ENCODE measurements around the gene ASGR1. TPM values are rescaled to one million over a fixed set of nuclear protein-coding genes. Genes with fewer than 3 reads are reported as not detected.

Gene ASGR1
- total RNA-seq, 1 experiment from 2014 or later, result 6.1 TPM

DNA sequence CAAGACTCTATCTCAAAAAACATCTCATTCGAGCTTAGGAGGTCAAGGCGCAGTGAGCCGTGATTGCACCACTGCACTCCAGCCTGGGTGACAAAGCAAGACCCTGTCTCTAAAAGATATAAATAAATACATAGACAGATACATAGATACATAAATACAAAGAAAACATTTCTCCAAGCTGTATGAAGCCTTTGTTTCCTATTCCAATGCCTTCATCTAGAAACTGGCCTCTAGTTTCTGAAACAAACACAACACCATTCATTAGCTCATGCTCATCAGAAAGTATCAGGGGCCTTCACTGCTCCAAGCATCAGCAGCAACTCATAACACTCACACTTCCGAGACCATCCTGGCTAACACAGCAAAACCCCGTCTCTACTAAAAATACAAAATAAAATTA lies 54.2 kb downstream of the ASGR1 start:
- no peak overlapping the region for H3K4me3 ChIP-seq (ENCODE audit: low read depth, low read length, poor library complexity, severe bottlenecking)
- no peaks in the 10 kb centered on the region for H3K9me3 ChIP-seq (ENCODE audit: low read depth, low read length, poor library complexity, severe bottlenecking)
- CTCF ChIA-PET, result interaction anchor here (0.6 to 1.9 kb wide), 2 partner anchors 9 to 322 kb away, joined by 8 to 11 read pairs; no protein-coding TSS in a partner anchor
- H3K27me3 ChIP-seq (replicated peaks; ENCODE audit: insufficient read depth, low read depth, low read length, poor library complexity), result no peaks in the 10 kb centered on the region
- no peaks in the 10 kb centered on the region for H3K4me1 ChIP-seq (ENCODE audit: insufficient read depth, low read length, poor library complexity, severe bottlenecking)
- POLR2A ChIA-PET (ENCODE audit: low non-redundant PET), result no interaction called here
- no peak for DNase-seq (ENCODE audit: low spot score)
- TF ChIP-seq, protein P1, sequence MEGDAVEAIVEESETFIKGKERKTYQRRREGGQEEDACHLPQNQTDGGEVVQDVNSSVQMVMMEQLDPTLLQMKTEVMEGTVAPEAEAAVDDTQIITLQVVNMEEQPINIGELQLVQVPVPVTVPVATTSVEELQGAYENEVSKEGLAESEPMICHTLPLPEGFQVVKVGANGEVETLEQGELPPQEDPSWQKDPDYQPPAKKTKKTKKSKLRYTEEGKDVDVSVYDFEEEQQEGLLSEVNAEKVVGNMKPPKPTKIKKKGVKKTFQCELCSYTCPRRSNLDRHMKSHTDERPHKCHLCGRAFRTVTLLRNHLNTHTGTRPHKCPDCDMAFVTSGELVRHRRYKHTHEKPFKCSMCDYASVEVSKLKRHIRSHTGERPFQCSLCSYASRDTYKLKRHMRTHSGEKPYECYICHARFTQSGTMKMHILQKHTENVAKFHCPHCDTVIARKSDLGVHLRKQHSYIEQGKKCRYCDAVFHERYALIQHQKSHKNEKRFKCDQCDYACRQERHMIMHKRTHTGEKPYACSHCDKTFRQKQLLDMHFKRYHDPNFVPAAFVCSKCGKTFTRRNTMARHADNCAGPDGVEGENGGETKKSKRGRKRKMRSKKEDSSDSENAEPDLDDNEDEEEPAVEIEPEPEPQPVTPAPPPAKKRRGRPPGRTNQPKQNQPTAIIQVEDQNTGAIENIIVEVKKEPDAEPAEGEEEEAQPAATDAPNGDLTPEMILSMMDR (conservative IDR thresholded peaks at IDR 0.05; ENCODE audit: low read depth, low read length), result no peak
- no peak for TF ChIP-seq EZH2 (IDR thresholded peaks at IDR 0.05; ENCODE audit: borderline replicate concordance, low read depth, low read length, poor library complexity, severe bottlenecking)
- no peaks in the 10 kb centered on the region for H3K36me3 ChIP-seq (ENCODE audit: insufficient read depth, low read length, poor library complexity, severe bottlenecking)
- intact Hi-C loops (cut with micrococcal nuclease; ENCODE audit: unreplicated experiment), result no loop called here
- no TSS peak for BruUV-seq (replicated peaks)
- H3K27ac ChIP-seq (ENCODE audit: low read depth, low read length, poor library complexity, severe bottlenecking), result no peak overlapping the region

DNA sequence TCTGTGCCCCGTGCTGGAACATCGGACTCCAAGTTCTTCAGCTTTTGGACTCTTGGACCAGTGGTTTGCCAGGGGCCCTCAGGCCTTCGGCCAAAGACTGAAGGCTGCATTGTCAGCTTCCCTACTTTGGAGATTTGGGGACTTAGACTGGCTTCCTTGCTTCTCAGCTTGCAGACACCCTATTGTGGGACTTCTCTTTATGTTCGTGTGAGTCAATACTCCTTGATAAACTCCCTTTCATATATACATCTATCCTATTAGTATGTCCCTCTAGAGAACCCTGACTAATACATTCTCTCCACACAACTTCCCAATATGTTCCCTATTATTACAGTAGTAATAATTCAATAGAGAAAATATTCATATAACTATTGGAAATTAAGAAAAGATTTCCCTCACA lies 55.3 kb downstream of the ASGR1 start:
- Histone ChIP-seq H3K27ac (ENCODE audit: low read depth, low read length, poor library complexity, severe bottlenecking) (no peak overlapping the region), H3K9me3 (ENCODE audit: low read depth, low read length, poor library complexity, severe bottlenecking) (no peaks in the 10 kb centered on the region), H3K4me3 (ENCODE audit: low read depth, low read length, poor library complexity, severe bottlenecking) (no peak overlapping the region), H3K36me3 (ENCODE audit: insufficient read depth, low read length, poor library complexity, severe bottlenecking) (no peaks in the 10 kb centered on the region), H3K27me3 (replicated peaks; ENCODE audit: insufficient read depth, low read depth, low read length, poor library complexity) (no peaks in the 10 kb centered on the region), H3K4me1 (ENCODE audit: insufficient read depth, low read length, poor library complexity, severe bottlenecking) (no peaks in the 10 kb centered on the region)
- DNase-seq (ENCODE audit: low spot score), result no peak
- BruUV-seq (replicated peaks), result no TSS peak
- ChIA-PET CTCF (interaction anchor here (1.9 kb wide), 1 partner anchor 10 kb away, joined by 8 read pairs; no protein-coding TSS in a partner anchor), POLR2A (ENCODE audit: low non-redundant PET) (no interaction called here)
- no peak for TF ChIP-seq EZH2 (IDR thresholded peaks at IDR 0.05; ENCODE audit: borderline replicate concordance, low read depth, low read length, poor library complexity, severe bottlenecking)
- TF ChIP-seq, protein P1 (conservative IDR thresholded peaks at IDR 0.05; ENCODE audit: low read depth, low read length), result no peak
- intact Hi-C loops (cut with micrococcal nuclease; ENCODE audit: unreplicated experiment), result no loop called here

Small RNA genes lying within 50 kb of the gene (microRNA-seq; reads per million reads assigned to microRNA genes)
- gene MIR324, result 11,566 reads per million, percentile 96 among the genes with 10 or more reads in this experiment

Other genes with a start within 250 kb of the ASGR1 start
- gene ALOX12, start 183.3 kb downstream of the ASGR1 start, total RNA-seq (2021), result not detected in 2 replicates
- gene RNASEK, start 166.7 kb downstream of the ASGR1 start, total RNA-seq (2021), result 246 and 258 TPM in 2 replicates
- gene BCL6B, start 156.3 kb downstream of the ASGR1 start, total RNA-seq (2021), result 0.44 and 0.58 TPM in 2 replicates
- 11.7 and 15.5 TPM in 2 replicates for gene SLC16A13, start 143.4 kb downstream of the ASGR1 start, total RNA-seq (2021)
- 0.47 and 1.3 TPM in 2 replicates for gene SLC16A11, start 135.3 kb downstream of the ASGR1 start, total RNA-seq (2021)
- not detected in 2 replicates for gene CLEC10A, start 99.1 kb downstream of the ASGR1 start, total RNA-seq (2021)
- not detected in 2 replicates for gene ASGR2, start 64.5 kb downstream of the ASGR1 start, total RNA-seq (2021)
- 74.7 and 86.6 TPM in 2 replicates for gene DLG4, start 40.5 kb upstream of the ASGR1 start, total RNA-seq (2021)
- gene ACADVL, start 40.6 kb upstream of the ASGR1 start, total RNA-seq (2021), result 425 and 509 TPM in 2 replicates
- gene DVL2, start 55.1 kb upstream of the ASGR1 start, total RNA-seq (2021), result 133 and 139 TPM in 2 replicates
- gene PHF23, start 60.1 kb upstream of the ASGR1 start, total RNA-seq (2021), result 84.0 and 85.1 TPM in 2 replicates
- 296 and 314 TPM in 2 replicates for gene GABARAP, start 63.1 kb upstream of the ASGR1 start, total RNA-seq (2021)
- 175 and 179 TPM in 2 replicates for gene CTDNEP1, start 72.4 kb upstream of the ASGR1 start, total RNA-seq (2021)
- 123 and 128 TPM in 2 replicates for gene ELP5, start 72.8 kb upstream of the ASGR1 start, total RNA-seq (2021)
- 0.55 TPM in 1 of 2 replicates, not detected in the other for gene CLDN7, start 83.1 kb upstream of the ASGR1 start, total RNA-seq (2021)
- 0.67 and 1.6 TPM in 2 replicates for gene SLC2A4, start 102.3 kb upstream of the ASGR1 start, total RNA-seq (2021)
- 0.77 and 1.6 TPM in 2 replicates for gene YBX2, start 115.3 kb upstream of the ASGR1 start, total RNA-seq (2021)
- gene EIF5A, start 128.3 kb upstream of the ASGR1 start, total RNA-seq (2021), result 1,112 and 1,128 TPM in 2 replicates
- gene GPS2, start 136.0 kb upstream of the ASGR1 start, total RNA-seq (2021), result 116 and 133 TPM in 2 replicates
- gene NEURL4, start 150.0 kb upstream of the ASGR1 start, total RNA-seq (2021), result 81.7 and 99.5 TPM in 2 replicates
- gene ACAP1, start 157.2 kb upstream of the ASGR1 start, total RNA-seq (2021), result 1.1 TPM in 2 replicates
- 3.8 TPM in 2 replicates for gene KCTD11, start 172.8 kb upstream of the ASGR1 start, total RNA-seq (2021)
- not detected in 2 replicates for gene TMEM95, start 175.8 kb upstream of the ASGR1 start, total RNA-seq (2021)
- 0.90 and 1.1 TPM in 2 replicates for gene TNK1, start 201.7 kb upstream of the ASGR1 start, total RNA-seq (2021)
- 15.2 and 29.3 TPM in 2 replicates for gene PLSCR3, start 215.2 kb upstream of the ASGR1 start, total RNA-seq (2021)
- 57.6 and 91.6 TPM in 2 replicates for gene TMEM256, start 224.7 kb upstream of the ASGR1 start, total RNA-seq (2021)
- gene NLGN2, start 228.5 kb upstream of the ASGR1 start, total RNA-seq (2021), result 36.9 and 60.5 TPM in 2 replicates
- 0.43 and 0.55 TPM in 2 replicates for gene SPEM1, start 241.0 kb upstream of the ASGR1 start, total RNA-seq (2021)
- gene SPEM2, start 246.2 kb upstream of the ASGR1 start, total RNA-seq (2021), result 0.24 TPM in 1 of 2 replicates, not detected in the other
- gene SPEM3, start 249.5 kb upstream of the ASGR1 start, total RNA-seq (2021), result not detected in 2 replicates

Data from A673 (cell line).